NCI-H460 (cell line): ENCODE data around the gene PCDHGA1. TPM values are rescaled to one million over a fixed set of nuclear protein-coding genes. Genes with fewer than 3 reads are reported as not detected.
"Not testable (repeated sequence)": the region's sequence is repeated elsewhere in the genome, so short reads cannot be mapped to it uniquely, and the experiment has no call there.

ENCODE experiments used
- DNase-seq: peaks from one replicate; pipeline ENCODE4 v3.0.0-alpha.2; 2016; ENCODE audit warnings: low read depth; ENCODE audit errors: extremely low read depth
- total RNA-seq: library from RNA; depleted of rRNA; stranded (reverse); fragments of >200 nt; shearing (Covaris generic); gene quantifications from 2 replicates; pipeline ENCODE4 v1.2.3, GENCODE V29; 2014

The PCDHGA1 gene
- total RNA-seq, 1 experiment from 2014 or later, result 1.6 TPM

DNA sequence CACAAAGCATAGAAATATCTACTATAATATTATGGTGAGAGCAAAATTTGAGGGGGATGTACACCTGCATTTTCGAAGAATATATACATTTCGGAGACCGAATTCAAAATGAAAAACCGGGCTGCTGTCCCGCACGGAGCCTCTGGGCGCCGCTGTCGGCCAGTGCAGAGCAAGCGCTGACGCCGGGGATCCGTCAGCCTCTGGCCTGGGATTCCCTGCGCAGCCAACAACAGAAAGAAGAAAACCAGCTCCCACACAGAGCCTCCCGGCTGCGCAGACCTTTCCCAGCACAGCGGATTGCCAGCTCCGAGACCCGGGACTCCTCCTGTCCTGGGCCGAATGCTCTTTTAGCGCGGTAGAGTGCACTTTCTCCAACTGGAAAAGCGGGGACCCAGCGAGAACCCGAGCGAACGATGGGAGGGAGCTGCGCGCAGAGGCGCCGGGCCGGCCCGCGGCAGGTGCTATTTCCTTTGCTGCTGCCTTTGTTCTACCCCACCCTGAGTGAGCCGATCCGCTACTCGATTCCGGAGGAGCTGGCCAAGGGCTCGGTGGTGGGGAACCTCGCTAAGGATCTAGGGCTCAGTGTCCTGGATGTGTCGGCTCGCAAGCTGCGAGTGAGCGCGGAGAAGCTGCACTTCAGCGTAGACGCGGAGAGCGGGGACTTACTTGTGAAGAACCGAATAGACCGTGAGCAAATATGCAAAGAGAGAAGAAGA is 77.6 kb downstream of the PCDHGA1 start, which contains the start of gene PCDHGB6:
Gene PCDHGB6 (plus strand): TSS at position 232 of the 716 bp plus-strand sequence. CDS start 182 bp downstream, at position 414.
- DNase-seq, result not testable (repeated sequence)

DNA sequence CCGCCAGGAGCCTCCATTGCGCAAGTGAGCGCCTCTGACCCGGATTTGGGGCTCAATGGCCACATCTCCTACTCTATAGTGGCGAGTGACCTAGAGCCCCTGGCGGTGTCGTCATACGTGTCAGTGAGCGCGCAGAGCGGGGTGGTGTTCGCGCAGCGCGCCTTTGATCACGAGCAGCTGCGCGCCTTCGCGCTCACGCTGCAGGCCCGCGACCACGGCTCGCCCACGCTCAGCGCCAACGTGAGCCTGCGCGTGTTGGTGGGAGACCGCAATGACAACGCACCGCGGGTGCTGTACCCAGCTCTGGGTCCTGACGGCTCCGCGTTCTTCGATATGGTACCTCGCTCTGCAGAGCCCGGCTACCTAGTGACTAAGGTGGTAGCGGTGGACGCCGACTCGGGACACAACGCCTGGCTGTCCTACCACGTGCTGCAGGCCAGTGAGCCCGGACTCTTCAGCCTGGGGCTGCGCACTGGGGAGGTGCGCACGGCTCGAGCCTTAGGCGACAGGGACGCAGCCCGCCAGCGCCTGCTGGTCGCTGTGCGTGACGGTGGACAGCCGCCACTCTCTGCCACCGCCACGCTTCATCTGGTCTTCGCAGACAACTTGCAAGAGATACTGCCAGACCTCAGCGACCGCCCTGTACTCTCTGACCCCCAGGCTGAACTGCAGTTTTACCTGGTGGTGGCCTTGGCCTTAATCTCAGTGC is 79.4 kb downstream of the PCDHGA1 start:
- no peak for DNase-seq

DNA sequence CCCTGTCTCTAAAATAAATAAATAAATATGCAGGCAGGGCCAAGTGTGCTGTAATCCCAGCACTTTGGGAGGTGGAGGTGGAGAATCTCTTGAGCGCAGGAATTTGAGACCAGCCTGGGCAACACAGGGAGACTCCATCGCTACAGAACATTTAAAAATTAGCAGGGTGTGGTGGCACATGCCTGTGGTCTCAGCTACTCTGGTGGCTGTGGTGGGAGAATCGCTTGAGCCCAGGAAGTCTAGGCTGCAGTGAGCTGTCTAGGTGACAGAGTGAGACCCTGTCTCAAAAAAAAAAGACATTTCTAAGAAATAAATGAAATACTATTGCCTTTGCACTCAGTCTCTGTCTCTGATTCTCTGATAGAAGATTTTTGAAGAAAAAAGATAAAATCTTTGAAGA is 81.3 kb downstream of the PCDHGA1 start:
- DNase-seq, result no peak

DNA sequence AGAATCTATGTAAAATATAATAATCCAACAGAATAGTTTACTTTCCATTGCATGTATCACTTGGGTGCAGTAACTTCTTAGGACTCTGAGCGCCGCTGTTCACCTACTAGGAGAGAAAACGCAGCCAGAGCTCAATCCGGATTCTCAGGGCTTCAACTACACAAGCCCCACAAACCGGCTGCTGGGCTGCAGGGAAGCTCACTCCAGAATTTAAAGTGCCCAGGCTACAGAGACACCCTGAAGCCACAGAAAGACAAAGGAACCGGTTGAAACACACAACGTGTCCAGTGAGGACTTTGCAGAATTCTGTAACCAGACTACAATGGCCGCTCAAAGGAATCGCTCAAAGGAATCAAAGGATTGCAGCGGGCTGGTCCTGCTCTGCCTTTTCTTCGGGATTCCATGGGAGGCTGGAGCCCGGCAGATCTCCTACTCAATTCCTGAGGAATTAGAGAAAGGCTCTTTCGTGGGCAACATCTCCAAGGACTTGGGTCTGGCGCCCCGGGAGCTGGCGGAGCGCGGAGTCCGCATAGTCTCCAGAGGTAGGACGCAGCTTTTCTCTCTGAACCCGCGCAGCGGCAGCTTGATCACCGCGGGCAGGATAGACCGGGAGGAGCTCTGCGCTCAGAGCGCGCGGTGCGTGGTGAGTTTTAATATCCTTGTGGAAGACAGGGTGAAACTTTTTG is 82.7 kb downstream of the PCDHGA1 start, which contains the start of gene PCDHGA10:
Gene PCDHGA10 (plus strand): TSS at position 134 of the 686 bp plus-strand sequence. CDS start 189 bp downstream, at position 323.
- peak; percentile 82 for DNase-seq

DNA sequence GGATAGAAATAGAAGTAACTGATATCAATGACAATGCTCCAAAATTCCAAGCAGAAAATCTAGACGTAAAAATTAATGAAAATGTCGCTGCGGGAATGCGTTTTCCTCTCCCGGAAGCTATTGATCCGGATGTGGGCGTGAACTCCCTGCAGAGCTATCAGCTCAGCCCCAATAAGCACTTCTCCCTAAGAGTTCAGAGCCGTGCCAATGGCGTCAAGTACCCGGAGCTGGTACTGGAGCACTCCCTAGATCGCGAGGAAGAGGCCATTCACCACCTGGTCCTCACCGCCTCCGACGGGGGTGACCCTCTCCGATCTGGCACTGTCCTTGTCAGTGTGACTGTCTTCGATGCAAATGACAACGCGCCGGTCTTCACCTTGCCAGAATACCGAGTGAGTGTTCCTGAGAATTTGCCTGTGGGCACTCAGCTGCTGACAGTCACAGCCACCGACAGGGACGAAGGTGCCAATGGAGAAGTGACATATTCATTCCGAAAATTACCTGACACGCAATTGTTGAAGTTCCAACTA is 83.3 kb downstream of the PCDHGA1 start:
- DNase-seq, result no peak

DNA sequence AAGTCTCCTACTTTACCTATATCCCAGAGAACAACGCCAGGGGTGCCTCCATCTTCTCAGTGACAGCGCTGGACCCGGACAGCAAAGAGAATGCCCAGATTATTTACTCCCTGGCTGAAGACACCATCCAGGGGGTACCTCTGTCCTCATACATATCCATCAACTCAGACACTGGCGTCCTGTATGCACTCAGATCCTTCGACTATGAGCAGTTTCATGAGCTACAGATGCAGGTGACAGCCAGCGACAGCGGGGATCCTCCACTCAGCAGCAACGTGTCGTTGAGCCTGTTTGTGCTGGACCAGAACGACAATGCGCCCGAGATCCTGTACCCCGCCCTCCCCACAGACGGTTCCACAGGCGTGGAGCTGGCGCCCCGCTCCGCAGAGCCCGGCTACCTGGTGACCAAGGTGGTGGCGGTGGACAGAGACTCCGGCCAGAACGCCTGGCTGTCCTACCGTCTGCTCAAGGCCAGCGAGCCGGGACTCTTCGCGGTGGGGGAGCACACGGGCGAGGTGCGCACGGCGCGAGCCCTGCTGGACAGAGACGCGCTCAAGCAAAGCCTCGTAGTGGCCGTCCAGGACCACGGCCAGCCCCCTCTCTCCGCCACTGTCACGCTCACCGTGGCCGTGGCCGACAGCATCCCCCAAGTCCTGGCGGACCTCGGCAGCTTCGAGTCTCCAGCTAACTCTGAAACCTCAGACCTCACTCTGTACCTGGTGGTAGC is 84.4 kb downstream of the PCDHGA1 start:
- not testable (repeated sequence) for DNase-seq

DNA sequence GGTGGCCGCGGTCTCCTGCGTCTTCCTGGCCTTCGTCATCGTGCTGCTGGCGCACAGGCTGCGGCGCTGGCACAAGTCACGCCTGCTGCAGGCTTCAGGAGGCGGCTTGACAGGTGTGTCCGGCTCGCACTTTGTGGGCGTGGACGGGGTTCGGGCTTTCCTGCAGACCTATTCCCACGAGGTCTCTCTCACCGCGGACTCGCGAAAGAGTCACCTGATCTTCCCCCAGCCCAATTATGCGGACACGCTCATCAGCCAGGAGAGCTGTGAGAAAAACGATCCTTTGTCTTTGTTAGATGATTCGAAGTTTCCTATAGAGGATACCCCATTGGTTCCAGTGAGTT is 84.9 kb downstream of the PCDHGA1 start:
- not testable (repeated sequence) for DNase-seq

DNA sequence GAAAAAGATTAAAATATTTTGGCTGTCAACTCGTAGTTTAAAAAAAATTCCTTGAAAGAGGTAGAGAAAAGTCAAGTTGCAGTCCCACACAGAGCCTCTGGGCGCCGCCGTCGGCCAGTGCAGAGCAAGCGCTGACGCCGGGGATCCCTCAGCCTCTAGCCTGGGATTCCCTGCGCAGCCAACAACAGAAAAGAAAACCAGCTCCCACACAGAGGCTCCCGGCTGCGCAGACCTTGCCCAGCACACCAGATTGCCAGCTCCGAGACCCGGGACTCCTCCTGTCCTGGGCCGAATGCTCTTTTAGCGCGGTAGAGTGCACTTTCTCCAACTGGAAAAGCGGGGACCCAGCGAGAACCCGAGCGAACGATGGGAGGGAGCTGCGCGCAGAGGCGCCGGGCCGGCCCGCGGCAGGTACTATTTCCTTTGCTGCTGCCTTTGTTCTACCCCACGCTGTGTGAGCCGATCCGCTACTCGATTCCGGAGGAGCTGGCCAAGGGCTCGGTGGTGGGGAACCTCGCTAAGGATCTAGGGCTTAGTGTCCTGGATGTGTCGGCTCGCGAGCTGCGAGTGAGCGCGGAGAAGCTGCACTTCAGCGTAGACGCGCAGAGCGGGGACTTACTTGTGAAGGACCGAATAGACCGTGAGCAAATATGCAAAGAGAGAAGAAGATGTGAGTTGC is 87.3 kb downstream of the PCDHGA1 start, which contains the start of gene PCDHGB7:
Gene PCDHGB7 (plus strand): TSS at position 184 of the 679 bp plus-strand sequence. CDS start 183 bp downstream, at position 367.
- DNase-seq, result not testable (repeated sequence)

DNA sequence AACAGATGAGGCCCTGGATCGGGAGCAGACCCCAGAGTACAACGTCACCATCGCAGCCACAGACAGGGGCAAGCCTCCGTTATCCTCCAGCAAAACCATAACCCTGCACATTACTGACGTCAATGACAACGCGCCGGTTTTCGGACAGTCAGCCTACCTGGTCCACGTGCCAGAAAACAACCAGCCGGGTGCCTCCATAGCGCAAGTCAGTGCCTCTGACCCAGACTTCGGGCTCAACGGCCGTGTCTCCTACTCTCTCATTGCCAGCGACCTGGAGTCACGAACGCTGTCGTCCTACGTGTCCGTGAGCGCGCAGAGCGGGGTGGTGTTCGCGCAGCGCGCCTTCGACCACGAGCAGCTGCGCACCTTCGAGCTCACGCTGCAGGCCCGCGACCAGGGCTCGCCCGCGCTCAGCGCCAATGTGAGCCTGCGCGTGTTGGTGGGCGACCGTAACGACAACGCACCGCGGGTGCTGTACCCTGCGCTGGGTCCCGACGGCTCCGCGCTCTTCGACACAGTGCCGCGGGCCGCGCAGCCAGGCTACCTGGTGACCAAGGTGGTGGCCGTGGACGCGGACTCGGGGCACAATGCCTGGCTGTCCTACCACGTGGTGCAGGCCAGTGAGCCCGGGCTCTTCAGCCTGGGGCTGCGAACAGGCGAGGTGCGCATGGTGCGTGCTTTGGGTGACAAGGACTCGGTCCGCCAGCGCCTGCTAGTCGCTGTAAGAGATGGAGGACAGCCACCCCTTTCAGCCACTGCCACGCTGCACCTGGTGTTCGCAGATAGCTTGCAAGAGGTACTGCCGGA is 89.0 kb downstream of the PCDHGA1 start:
- DNase-seq, result no peak

DNA sequence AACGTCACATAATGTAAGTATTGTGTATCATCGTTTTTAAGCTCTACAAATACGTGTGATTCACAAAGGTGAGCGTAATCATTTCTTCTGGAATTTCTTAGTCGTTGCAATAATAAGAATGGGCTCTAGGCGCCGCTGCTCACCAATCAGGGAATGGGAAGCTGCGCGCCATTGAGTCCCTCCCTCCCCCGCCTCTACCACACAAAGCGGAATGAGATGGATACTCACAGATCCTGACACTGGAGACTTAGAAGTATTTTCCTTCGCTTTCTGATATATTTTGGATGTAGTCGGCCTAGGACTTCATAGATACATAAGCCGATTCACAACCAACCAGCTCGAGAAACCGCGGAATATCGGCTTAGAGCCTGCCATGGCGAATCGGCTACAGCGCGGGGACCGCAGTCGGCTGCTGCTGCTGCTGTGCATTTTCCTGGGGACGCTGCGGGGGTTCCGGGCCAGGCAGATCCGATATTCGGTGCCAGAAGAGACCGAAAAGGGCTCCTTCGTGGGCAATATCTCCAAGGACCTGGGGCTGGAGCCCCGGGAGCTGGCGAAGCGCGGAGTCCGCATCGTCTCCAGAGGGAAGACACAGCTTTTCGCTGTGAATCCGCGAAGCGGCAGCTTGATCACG is 90.7 kb downstream of the PCDHGA1 start, which contains the start of gene PCDHGA11:
Gene PCDHGA11 (plus strand): TSS at position 197 of the 634 bp plus-strand sequence. CDS start 177 bp downstream, at position 374.
- no peak for DNase-seq

DNA sequence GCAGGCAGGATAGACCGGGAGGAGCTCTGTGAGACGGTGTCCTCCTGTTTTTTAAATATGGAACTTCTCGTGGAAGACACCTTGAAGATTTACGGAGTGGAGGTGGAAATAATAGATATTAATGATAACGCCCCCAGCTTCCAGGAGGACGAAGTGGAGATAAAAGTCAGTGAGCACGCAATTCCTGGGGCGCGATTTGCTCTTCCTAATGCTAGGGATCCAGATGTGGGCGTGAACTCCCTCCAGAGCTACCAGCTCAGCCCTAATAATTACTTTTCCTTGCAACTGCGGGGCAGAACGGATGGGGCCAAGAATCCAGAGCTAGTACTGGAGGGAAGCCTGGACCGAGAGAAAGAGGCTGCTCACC is 91.2 kb downstream of the PCDHGA1 start:
- DNase-seq, result no peak

DNA sequence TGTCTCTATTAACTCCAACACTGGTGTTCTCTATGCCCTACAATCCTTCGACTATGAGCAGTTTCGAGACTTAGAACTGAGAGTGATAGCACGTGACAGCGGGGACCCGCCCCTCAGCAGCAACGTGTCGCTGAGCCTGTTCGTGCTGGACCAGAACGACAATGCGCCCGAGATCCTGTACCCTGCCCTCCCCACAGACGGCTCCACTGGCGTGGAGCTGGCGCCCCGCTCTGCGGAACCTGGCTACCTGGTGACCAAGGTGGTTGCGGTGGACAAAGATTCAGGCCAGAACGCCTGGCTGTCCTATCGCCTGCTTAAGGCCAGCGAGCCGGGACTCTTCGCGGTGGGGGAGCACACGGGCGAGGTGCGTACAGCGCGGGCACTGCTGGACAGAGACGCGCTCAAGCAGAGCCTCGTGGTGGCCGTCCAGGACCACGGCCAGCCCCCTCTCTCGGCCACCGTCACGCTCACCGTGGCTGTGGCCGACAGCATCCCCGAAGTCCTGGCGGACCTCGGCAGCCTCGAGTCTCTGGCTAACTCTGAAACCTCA is 92.5 kb downstream of the PCDHGA1 start:
- no peak for DNase-seq

DNA sequence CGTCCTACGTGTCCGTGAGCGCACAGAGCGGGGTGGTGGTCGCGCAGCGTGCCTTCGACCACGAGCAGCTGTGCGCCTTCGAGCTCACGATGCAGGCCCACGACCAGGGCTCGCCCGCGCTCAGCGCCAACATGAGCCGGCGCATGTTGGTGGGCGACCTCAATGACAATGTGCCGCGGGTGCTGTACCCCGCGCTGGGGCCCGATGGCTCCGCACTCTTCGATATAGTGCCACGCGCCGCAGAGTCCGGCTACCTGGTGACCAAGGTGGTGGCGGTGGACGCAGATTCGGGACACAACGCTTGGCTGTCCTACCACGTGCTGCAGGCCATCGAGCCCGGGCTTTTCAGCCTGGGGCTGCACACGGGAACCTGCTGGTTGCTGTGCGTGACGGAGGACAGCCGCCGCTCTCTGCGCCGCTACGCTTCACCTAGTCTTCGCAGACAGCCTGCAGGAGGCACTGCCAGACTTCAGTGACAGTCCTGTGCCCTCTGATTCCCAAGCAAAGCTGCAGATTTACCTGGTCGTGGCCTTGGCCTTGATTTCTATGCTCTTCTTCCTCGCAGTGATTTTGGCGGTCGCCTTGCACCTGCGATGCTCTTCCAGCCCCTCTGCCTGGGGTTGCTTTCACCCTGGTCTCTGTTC is 97.6 kb downstream of the PCDHGA1 start:
- DNase-seq, result no peak

DNA sequence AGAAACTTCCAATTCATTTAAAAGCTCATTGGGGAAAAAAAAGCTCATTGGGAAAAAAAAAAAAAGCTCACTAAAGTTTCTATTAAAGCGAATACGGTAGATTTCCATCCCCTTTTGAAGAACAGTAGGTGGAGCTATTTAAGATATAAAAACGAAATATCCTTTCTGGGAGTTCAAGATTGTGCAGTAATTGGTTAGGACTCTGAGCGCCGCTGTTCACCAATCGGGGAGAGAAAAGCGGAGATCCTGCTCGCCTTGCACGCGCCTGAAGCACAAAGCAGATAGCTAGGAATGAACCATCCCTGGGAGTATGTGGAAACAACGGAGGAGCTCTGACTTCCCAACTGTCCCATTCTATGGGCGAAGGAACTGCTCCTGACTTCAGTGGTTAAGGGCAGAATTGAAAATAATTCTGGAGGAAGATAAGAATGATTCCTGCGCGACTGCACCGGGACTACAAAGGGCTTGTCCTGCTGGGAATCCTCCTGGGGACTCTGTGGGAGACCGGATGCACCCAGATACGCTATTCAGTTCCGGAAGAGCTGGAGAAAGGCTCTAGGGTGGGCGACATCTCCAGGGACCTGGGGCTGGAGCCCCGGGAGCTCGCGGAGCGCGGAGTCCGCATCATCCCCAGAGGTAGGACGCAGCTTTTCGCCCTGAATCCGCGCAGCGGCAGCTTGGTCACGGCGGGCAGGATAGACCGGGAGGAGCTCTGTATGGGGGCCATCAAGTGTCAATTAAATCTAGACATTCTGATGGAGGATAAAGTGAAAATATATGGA is 100.2 kb downstream of the PCDHGA1 start, which contains the start of gene PCDHGA12:
Gene PCDHGA12 (plus strand): TSS at position 176 of the 782 bp plus-strand sequence. CDS start 253 bp downstream, at position 429.
- DNase-seq, result no peak

DNA sequence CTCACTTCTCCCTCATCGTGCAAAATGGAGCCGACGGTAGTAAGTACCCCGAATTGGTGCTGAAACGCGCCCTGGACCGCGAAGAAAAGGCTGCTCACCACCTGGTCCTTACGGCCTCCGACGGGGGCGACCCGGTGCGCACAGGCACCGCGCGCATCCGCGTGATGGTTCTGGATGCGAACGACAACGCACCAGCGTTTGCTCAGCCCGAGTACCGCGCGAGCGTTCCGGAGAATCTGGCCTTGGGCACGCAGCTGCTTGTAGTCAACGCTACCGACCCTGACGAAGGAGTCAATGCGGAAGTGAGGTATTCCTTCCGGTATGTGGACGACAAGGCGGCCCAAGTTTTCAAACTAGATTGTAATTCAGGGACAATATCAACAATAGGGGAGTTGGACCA is 101.0 kb downstream of the PCDHGA1 start:
- DNase-seq, result no peak

DNA sequence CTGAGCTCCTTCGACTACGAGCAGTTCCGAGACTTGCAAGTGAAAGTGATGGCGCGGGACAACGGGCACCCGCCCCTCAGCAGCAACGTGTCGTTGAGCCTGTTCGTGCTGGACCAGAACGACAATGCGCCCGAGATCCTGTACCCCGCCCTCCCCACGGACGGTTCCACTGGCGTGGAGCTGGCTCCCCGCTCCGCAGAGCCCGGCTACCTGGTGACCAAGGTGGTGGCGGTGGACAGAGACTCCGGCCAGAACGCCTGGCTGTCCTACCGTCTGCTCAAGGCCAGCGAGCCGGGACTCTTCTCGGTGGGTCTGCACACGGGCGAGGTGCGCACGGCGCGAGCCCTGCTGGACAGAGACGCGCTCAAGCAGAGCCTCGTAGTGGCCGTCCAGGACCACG is 102.0 kb downstream of the PCDHGA1 start:
- DNase-seq, result not testable (repeated sequence)

DNA sequence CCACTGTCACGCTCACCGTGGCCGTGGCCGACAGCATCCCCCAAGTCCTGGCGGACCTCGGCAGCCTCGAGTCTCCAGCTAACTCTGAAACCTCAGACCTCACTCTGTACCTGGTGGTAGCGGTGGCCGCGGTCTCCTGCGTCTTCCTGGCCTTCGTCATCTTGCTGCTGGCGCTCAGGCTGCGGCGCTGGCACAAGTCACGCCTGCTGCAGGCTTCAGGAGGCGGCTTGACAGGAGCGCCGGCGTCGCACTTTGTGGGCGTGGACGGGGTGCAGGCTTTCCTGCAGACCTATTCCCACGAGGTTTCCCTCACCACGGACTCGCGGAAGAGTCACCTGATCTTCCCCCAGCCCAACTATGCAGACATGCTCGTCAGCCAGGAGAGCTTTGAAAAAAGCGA is 102.4 kb downstream of the PCDHGA1 start:
- DNase-seq, result not testable (repeated sequence)
